Testis (tissue), 3 donors: ENCODE measurements around the gene GRK3. TPM values are rescaled to one million over a fixed set of nuclear protein-coding genes. Genes with fewer than 3 reads are reported as not detected.
"Not testable (repeated sequence)": the region's sequence is repeated elsewhere in the genome, so short reads cannot be mapped to it uniquely, and the experiment has no call there.

Experiments used
- DNase-seq: peaks from one replicate; pipeline ENCODE4 v3.0.0-alpha.2; 2019
- H3K27ac ChIP-seq, 2 donors: fragments of 200-600 bp; sonication (generic); one replicate each; pipeline ENCODE4 v1.5.1; 2019
- H3K27me3 ChIP-seq: fragments of 200-600 bp; sonication (generic); one replicate; pipeline ENCODE4 v1.5.1; 2019
- H3K36me3 ChIP-seq: fragments of 200-600 bp; sonication (generic); one replicate; pipeline ENCODE4 v1.5.1; 2017; ENCODE audit warnings: low read depth; ENCODE audit errors: missing control alignments
- H3K4me1 ChIP-seq: fragments of 200-600 bp; sonication (generic); one replicate; pipeline ENCODE4 v1.5.1; 2019
- H3K4me3 ChIP-seq, 2 donors: fragments of 200-600 bp; sonication (generic); one replicate each; pipeline ENCODE4 v1.5.1; 2017 to 2019
- H3K9me3 ChIP-seq: fragments of 200-600 bp; sonication (generic); one replicate; pipeline ENCODE4 v1.5.1; 2017
- CTCF ChIP-seq, 3 experiments: fragments of 450-650 bp in 2 of 3; fragments of 200-600 bp in 1 of 3; sonication (generic) in 1 of 3; IDR thresholded peaks; one replicate each; pipeline ENCODE4 v1.5.1; 2016 to 2019; ENCODE audit warnings: antibody characterized with exemption in 3 of 3, mild to moderate bottlenecking in 2 of 3, moderate library complexity in 1 of 3
- POLR2A ChIP-seq: fragments of 450-650 bp; IDR thresholded peaks from one replicate; pipeline ENCODE4 v1.6.1; 2017; ENCODE audit warnings: antibody characterized with exemption, mild to moderate bottlenecking, moderate library complexity
- WGBS, 2 donors: methylation state at CpG; one replicate each; pipeline ENCODE4 v1.1.5; 2018; 5-methylcytosine and 5-hydroxymethylcytosine counted together
- intact Hi-C: fragments of 100-400 bp; cut with DNase I; formaldehyde crosslinking; loops from one replicate; pipeline ENCODE4 v1.15.1; 2023; ENCODE audit warnings: low total_unique reads
- polyA plus RNA-seq: library from polyadenylated mRNA; stranded (reverse); fragments of 350-450 nt; fragmentation: Illumina TruSeq; extraction: RNeasy Lipid Tissue Mini Kit (QIAGEN cat#74804); gene quantifications from one replicate; pipeline ENCODE4 v1.2.3, GENCODE V29; 2014; ENCODE audit warnings: low read depth, low replicate concordance; ENCODE audit not compliant: insufficient read depth
- total RNA-seq, 2 donors: library from RNA; depleted of rRNA; stranded (reverse); fragments of >200 nt; gene quantifications; one replicate each; pipeline ENCODE4 v1.2.3, GENCODE V29; 2016

The GRK3 gene
- total and polyA plus RNA-seq, 3 donors from 2014 or later: 10.9 to 46.0 (median 12.8) TPM

- H3K27me3 ChIP-seq: no peaks in the 10 kb centered on the region
- H3K4me1 ChIP-seq: peaks cover 4% of the 10 kb centered on the region
- no peak for TF ChIP-seq CTCF (IDR thresholded peaks at IDR 0.05)
- TF ChIP-seq POLR2A: no peak
- intact Hi-C loops: no loop called here
- no peak overlapping the region for H3K4me3 ChIP-seq
- H3K9me3 ChIP-seq: no peaks in the 10 kb centered on the region
- no peak overlapping the region for H3K27ac ChIP-seq
- 64 to 67% methylated on average over 1 of the region's 1 CpG for WGBS, 2 donors
- no peaks in the 10 kb centered on the region for H3K36me3 ChIP-seq
- DNase-seq: no peak
These were observed 2.8 kb downstream of the GRK3 start for GRCh38 chr22:25567251-25567675.

DNA sequence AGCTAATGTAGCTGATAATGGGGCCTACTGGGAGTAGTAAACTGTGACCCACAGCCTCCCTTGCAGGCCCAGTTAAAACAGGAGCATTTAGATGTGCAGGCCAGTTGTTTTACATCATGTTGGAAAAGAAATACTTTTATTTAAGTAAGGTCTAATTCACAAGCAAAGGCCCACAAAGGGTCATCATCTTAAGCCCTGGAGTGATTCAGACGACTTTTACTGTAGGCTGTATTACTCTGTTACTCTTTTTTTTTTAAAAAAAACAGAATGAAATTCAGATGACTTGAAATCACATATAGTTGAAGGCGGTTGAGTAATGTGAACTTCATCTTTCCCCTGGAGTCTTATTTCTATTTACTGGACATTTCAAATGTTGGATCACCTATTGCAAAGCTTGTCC is 3.6 kb downstream of the GRK3 start:
- H3K4me3 ChIP-seq, H3K4me1 ChIP-seq, H3K36me3 ChIP-seq, intact Hi-C loops, DNase-seq, H3K27me3 ChIP-seq, H3K9me3 ChIP-seq, H3K27ac ChIP-seq: not testable (repeated sequence)
- 83 to 94% methylated on average over 2 of the region's 2 CpGs for WGBS, 2 donors

- Histone ChIP-seq H3K4me3 (no peak overlapping the region), H3K9me3 (no peaks in the 10 kb centered on the region), H3K36me3 (no peaks in the 10 kb centered on the region), H3K4me1 (peaks cover 4% of the 10 kb centered on the region), H3K27ac (no peak overlapping the region), H3K27me3 (no peaks in the 10 kb centered on the region)
- WGBS, 2 donors: 64 to 70% methylated on average over 9 of the region's 9 CpGs
- TF ChIP-seq CTCF (IDR thresholded peaks at IDR 0.05) (no peak), POLR2A (no peak)
- intact Hi-C loops: no loop called here
- no peak for DNase-seq
These were observed 4.9 kb downstream of the GRK3 start for GRCh38 chr22:25569361-25569760.

DNA sequence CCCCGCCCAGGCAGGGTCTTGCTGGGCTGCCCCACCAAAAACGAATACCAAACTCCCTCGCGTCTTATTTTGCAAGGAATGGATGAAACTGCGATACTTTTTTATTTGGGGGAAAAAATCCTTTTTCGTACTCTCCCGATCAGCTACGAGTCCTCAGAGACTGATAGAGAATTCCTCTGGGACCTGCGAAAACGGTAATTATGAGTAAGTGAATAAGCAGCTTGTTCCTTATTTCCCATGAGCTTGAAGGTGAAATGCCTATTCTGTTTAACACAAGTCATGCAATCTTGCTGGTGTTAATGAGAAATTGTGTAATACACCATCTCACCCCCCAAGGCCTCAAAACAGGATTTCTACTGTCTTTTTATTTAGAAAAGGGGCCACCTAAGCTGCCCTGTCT is 5.5 kb downstream of the GRK3 start:
- WGBS, 2 donors: 88 to 94% methylated on average over 10 of the region's 10 CpGs
- no peaks in the 10 kb centered on the region for H3K27me3 ChIP-seq
- no peak for TF ChIP-seq POLR2A
- no peak for TF ChIP-seq CTCF (IDR thresholded peaks at IDR 0.05)
- DNase-seq: no peak
- no peaks in the 10 kb centered on the region for H3K9me3 ChIP-seq
- no peaks in the 10 kb centered on the region for H3K36me3 ChIP-seq
- H3K4me1 ChIP-seq: peaks cover 4% of the 10 kb centered on the region
- H3K4me3 ChIP-seq: no peak overlapping the region
- intact Hi-C loops: no loop called here
- no peak overlapping the region for H3K27ac ChIP-seq

DNA sequence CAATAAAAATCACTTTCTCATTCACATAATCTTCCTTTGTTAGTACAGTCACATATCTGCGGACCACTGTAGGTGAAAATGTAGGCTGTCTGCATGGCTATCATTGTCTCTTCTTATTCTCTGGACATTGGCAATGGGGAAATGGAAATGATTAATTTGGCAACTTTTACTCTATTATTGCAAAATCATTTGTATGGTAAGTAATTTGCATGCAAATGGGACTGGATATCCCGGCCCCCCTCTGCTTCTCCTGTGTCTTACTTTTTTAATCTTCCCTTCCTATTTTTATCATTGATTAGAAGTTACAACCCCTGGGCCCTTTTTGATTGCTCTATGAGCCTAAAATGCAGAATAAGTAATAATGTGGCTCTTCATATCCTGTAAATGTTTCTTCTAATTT is 6.0 kb downstream of the GRK3 start:
- no peak overlapping the region for H3K4me3 ChIP-seq
- no peak for DNase-seq
- no peaks in the 10 kb centered on the region for H3K27me3 ChIP-seq
- no peaks in the 10 kb centered on the region for H3K36me3 ChIP-seq
- no peaks in the 10 kb centered on the region for H3K9me3 ChIP-seq
- TF ChIP-seq POLR2A (no peak), CTCF (IDR thresholded peaks at IDR 0.05) (no peak)
- 88 to 92% methylated on average over 2 of the region's 2 CpGs for WGBS, 2 donors
- intact Hi-C loops: no loop called here
- peaks cover 3% of the 10 kb centered on the region for H3K4me1 ChIP-seq
- no peak overlapping the region for H3K27ac ChIP-seq

DNA sequence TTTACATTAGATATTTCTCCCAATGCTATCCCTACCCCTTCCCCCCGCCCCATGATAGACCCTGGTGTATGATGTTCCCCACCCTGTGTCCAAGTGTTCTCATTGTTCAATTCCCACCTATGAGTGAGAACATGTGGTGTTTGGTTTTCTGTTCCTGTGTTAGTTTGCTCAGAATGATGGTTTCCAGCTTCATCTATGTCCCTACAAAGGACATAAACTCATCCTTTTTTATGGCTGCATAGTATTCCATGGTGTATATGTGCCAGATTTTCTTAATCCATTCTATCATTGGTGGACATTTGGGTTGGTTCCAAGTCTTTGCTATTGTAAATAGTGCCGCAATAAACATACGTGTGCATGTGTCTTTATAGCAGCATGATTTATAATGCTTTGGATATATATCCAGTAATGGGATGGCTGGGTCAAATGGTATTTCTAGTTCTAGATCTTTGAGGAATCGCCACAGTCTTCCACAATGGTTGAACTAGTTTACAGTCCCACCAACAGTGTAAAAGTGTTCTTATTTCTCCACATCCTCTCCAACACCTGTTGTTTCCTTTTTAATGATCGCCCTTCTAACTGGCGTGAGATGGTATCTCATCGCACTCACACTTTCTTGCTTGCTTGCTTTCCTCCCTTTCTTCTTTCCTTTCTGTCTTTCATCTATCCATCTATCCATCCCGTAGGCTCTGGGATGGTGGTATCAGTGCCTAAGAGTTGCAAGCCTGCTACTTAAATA is 7.7 kb downstream of the GRK3 start:
- H3K27me3 ChIP-seq, H3K36me3 ChIP-seq, H3K27ac ChIP-seq, H3K4me3 ChIP-seq, H3K4me1 ChIP-seq, intact Hi-C loops, DNase-seq, H3K9me3 ChIP-seq: not testable (repeated sequence)
- WGBS, 2 donors: 90 to 91% methylated on average over 8 of the region's 8 CpGs
